Measurements from ENCODE around the gene IMMP2L.
A peak's percentile ranks its signal among the peaks of the same experiment; 100 is the strongest.

Gene IMMP2L

GRCh38 chr7:111137296-111138192 is 424.7 kb downstream of the IMMP2L start:
- no peak for DNase-seq

GRCh38 chr7:111132833-111133232 is 429.5 kb downstream of the IMMP2L start:
- DNase-seq: no peak

- DNase-seq: no peak
These were observed 432.9 kb downstream of the IMMP2L start for GRCh38 chr7:111129435-111129834.

GRCh38 chr7:111126987-111127386 is 435.3 kb downstream of the IMMP2L start:
- DNase-seq: no peak

GRCh38 chr7:111115966-111116365 is 446.3 kb downstream of the IMMP2L start:
- no peak for DNase-seq

GRCh38 chr7:111113263-111114017 is 448.9 kb downstream of the IMMP2L start:
- no peak for DNase-seq

GRCh38 chr7:111112439-111112838 is 449.9 kb downstream of the IMMP2L start:
- no peak for DNase-seq

- no peak for DNase-seq
These were observed 453.8 kb downstream of the IMMP2L start for GRCh38 chr7:111108496-111108895.

- DNase-seq: no peak
These were observed 454.3 kb downstream of the IMMP2L start for GRCh38 chr7:111108000-111108399.

GRCh38 chr7:111107579-111107978 is 454.7 kb downstream of the IMMP2L start:
- DNase-seq: no peak

GRCh38 chr7:111105269-111105668 is 457.0 kb downstream of the IMMP2L start:
- no peak for DNase-seq

- no peak for DNase-seq
These were observed 457.6 kb downstream of the IMMP2L start for GRCh38 chr7:111104710-111105109.

GRCh38 chr7:111103678-111104274 is 458.5 kb downstream of the IMMP2L start:
- no peak for DNase-seq

- no peak for DNase-seq
These were observed 459.2 kb downstream of the IMMP2L start for GRCh38 chr7:111103136-111103535.

GRCh38 chr7:111101856-111102646 is 460.2 kb downstream of the IMMP2L start:
- DNase-seq: no peak

- no peak for DNase-seq
These were observed 463.4 kb downstream of the IMMP2L start for GRCh38 chr7:111098926-111099250.

- DNase-seq: peak; percentile 3 to 55
These were observed 464.0 kb downstream of the IMMP2L start for GRCh38 chr7:111098011-111098925.

- peak in 1 of 2 experiments; percentile 11 for DNase-seq
These were observed 465.3 kb downstream of the IMMP2L start for GRCh38 chr7:111096997-111097396.

- DNase-seq: no peak
These were observed 467.9 kb downstream of the IMMP2L start for GRCh38 chr7:111094419-111094818.

- DNase-seq: no peak
These were observed 468.8 kb downstream of the IMMP2L start for GRCh38 chr7:111093496-111093895.

GRCh38 chr7:111092406-111093236 is 469.7 kb downstream of the IMMP2L start:
- peak in 1 of 2 experiments; percentile 17 for DNase-seq
